IMR-90 (cell line): Measurements from ENCODE around the gene SPP1. TPM values are rescaled to one million over a fixed set of nuclear protein-coding genes. Genes with fewer than 3 reads are reported as not detected.
A peak's percentile ranks its signal among the peaks of the same experiment; 100 is the strongest.

Experiments
- ATAC-seq: fragments of 200-7000 bp; cut with Tn5 transposase; 2 replicates; pipeline ENCODE4 v1.9.1; 2020; ENCODE audit warnings: low read depth, mild to moderate bottlenecking, moderate library complexity
- BruUV-seq: library from RNA; stranded (reverse); fragments of 400-500 nt; replicated peaks from 2 replicates; lab custom pipeline; 2021; lab: Mats Ljungman, UMichigan
- CTCF ChIA-PET: fragments of 300-600 bp; formaldehyde crosslinking; extraction: SDS; loops from one replicate; lab custom pipeline; 2021; ENCODE audit warnings: antibody characterized with exemption; lab: Yijun Ruan, JAX
- POLR2A ChIA-PET: fragments of 300-600 bp; sonication (Branson Sonifier 250); formaldehyde crosslinking; loops from one replicate; lab custom pipeline; 2022; ENCODE audit warnings: antibody characterized with exemption; ENCODE audit not compliant: unreplicated experiment; lab: Charles Lee
- DNase-seq: peaks from one replicate; pipeline ENCODE4 v3.0.0; 2013
- H2AFZ ChIP-seq: replicated peaks from 2 replicates; pipeline ENCODE3; 2013; ENCODE audit warnings: low read length, mild to moderate bottlenecking; ENCODE audit not compliant: poor library complexity
- H2AK5ac ChIP-seq: 2 replicates; pipeline ENCODE4 v1.6.1; 2013; ENCODE audit warnings: low read depth, low read length, inconsistent platforms
- H2AK9ac ChIP-seq: replicated peaks from 2 replicates; pipeline ENCODE3; 2013; ENCODE audit warnings: mild to moderate bottlenecking, low read depth, low read length, moderate library complexity; ENCODE audit not compliant: poor library complexity
- H2BK120ac ChIP-seq: 2 replicates; pipeline ENCODE4 v1.6.1; 2013; ENCODE audit warnings: low read depth, low read length, inconsistent platforms
- H2BK15ac ChIP-seq: 3 replicates; pipeline ENCODE4 v1.6.1; 2013; ENCODE audit warnings: low read depth, low read length, inconsistent platforms
- H2BK20ac ChIP-seq: 2 replicates; pipeline ENCODE4 v1.6.1; 2013; ENCODE audit warnings: low read depth, mild to moderate bottlenecking, inconsistent platforms, low read length, moderate library complexity
- H2BK5ac ChIP-seq: 2 replicates; pipeline ENCODE4 v1.6.1; 2013; ENCODE audit warnings: mild to moderate bottlenecking, low read depth, low read length, inconsistent platforms; ENCODE audit not compliant: poor library complexity, severe bottlenecking
- H3K14ac ChIP-seq: replicated peaks from 2 replicates; pipeline ENCODE4 v1.6.1; 2013; ENCODE audit warnings: low read depth, low read length, inconsistent platforms
- H3K18ac ChIP-seq: 2 replicates; pipeline ENCODE4 v1.6.1; 2013; ENCODE audit warnings: low read depth, low read length, control low read depth
- H3K23ac ChIP-seq: 2 replicates; pipeline ENCODE4 v1.6.1; 2013; ENCODE audit warnings: low read depth, low read length, inconsistent platforms
- H3K27ac ChIP-seq: 2 replicates; pipeline ENCODE4 v1.5.1; 2013; ENCODE audit warnings: mild to moderate bottlenecking, control low read depth, low read length; ENCODE audit not compliant: insufficient read depth
- H3K27me3 ChIP-seq: 2 replicates; pipeline ENCODE4 v1.6.1; 2013; ENCODE audit warnings: low read length; ENCODE audit not compliant: control insufficient read depth, insufficient read depth
- H3K36me3 ChIP-seq: 2 replicates; pipeline ENCODE4 v1.6.1; 2013; ENCODE audit warnings: low read length, mixed read lengths; ENCODE audit not compliant: control insufficient read depth, insufficient read depth
- H3K4ac ChIP-seq: 2 replicates; pipeline ENCODE4 v1.6.1; 2013; ENCODE audit warnings: low read depth, low read length, inconsistent platforms
- H3K4me1 ChIP-seq: 2 replicates; pipeline ENCODE4 v1.6.1; 2013; ENCODE audit warnings: low read length, mixed read lengths; ENCODE audit not compliant: control insufficient read depth, insufficient read depth
- H3K4me2 ChIP-seq: 2 replicates; pipeline ENCODE4 v1.6.1; 2013; ENCODE audit warnings: low read depth, mild to moderate bottlenecking, control low read depth, low read length, moderate library complexity
- H3K4me3 ChIP-seq: 2 replicates; pipeline ENCODE4 v1.5.1; 2013; ENCODE audit warnings: low read depth, mild to moderate bottlenecking, control low read depth, low read length, moderate library complexity; ENCODE audit not compliant: insufficient read depth
- H3K56ac ChIP-seq: 2 replicates; pipeline ENCODE4 v1.6.1; 2013; ENCODE audit warnings: low read length, inconsistent platforms; ENCODE audit not compliant: insufficient read depth; ENCODE audit errors: extremely low read depth
- H3K79me1 ChIP-seq, 2 experiments: 2 replicates each; pipeline ENCODE4 v1.6.1; 2013; ENCODE audit warnings: low read length in 2 of 2, inconsistent platforms in 1 of 2, low read depth in 1 of 2
- H3K9ac ChIP-seq: 2 replicates; pipeline ENCODE4 v1.6.1; 2013; ENCODE audit warnings: low read depth, low read length, control low read depth
- H3K9me1 ChIP-seq: 2 replicates; pipeline ENCODE4 v1.6.1; 2013; ENCODE audit warnings: low read length, inconsistent platforms; ENCODE audit not compliant: insufficient read depth
- H3K9me3 ChIP-seq: 2 replicates; pipeline ENCODE4 v1.6.1; 2013; ENCODE audit warnings: low read length; ENCODE audit not compliant: control insufficient read depth, insufficient read depth
- H4K20me1 ChIP-seq: 2 replicates; pipeline ENCODE4 v1.6.1; 2013; ENCODE audit warnings: low read length, inconsistent platforms; ENCODE audit not compliant: insufficient read depth
- H4K5ac ChIP-seq: 2 replicates; pipeline ENCODE4 v1.6.1; 2013; ENCODE audit warnings: mild to moderate bottlenecking, low read depth, low read length, control low read depth
- H4K8ac ChIP-seq, 2 experiments: 2 replicates each; pipeline ENCODE4 v1.6.1; 2013; ENCODE audit warnings: low read depth in 2 of 2, low read length in 2 of 2, control low read depth in 1 of 2, inconsistent platforms in 1 of 2
- H4K91ac ChIP-seq: 2 replicates; pipeline ENCODE4 v1.6.1; 2013; ENCODE audit warnings: low read depth, low read length, inconsistent platforms; ENCODE audit not compliant: insufficient read depth
- CEBPB ChIP-seq: IDR thresholded peaks from 2 replicates; pipeline ENCODE4 v1.6.1; 2012; ENCODE audit warnings: low read depth, low read length, improper control_type of control experiment
- WGBS, 2 experiments: methylation state at CpG; one replicate each; pipeline versions ENCODE4 v1.1.5 to v1.1.7; 2013; ENCODE audit warnings: missing lambda C conversion rate in 2 of 2; ENCODE audit not compliant: insufficient read length in 1 of 2; ENCODE audit errors: extremely low coverage in 2 of 2; 5-methylcytosine and 5-hydroxymethylcytosine counted together
- dilution Hi-C: fragments of 300-500 bp; cut with HindIII; formaldehyde crosslinking; loops from one replicate; pipeline ENCODE4 v1.14.3; 2018; ENCODE audit warnings: low sequenced_read_pairs; ENCODE audit not compliant: unreplicated experiment
- in situ Hi-C: fragments of 300-500 bp; cut with MboI; formaldehyde crosslinking; loops from 3 replicates; pipeline ENCODE4 v1.14.3; 2019; ENCODE audit warnings: low sequenced_read_pairs, inconsistent platforms, mixed read lengths
- intact Hi-C: fragments of 100-400 bp; cut with micrococcal nuclease; formaldehyde crosslinking; loops from 2 replicates; pipeline ENCODE4 v1.10.0; 2022
- polyA plus RNA-seq, 3 experiments: library from polyadenylated mRNA; depleted of rRNA; stranded (reverse); fragments of >200 nt; gene quantifications; 2 replicates each; pipeline ENCODE4 v1.2.3, GENCODE V29; 2012; ENCODE audit warnings: low replicate concordance in 1 of 3
- total RNA-seq: library from RNA; depleted of rRNA; stranded (reverse); fragments of >200 nt; gene quantifications from 2 replicates; pipeline ENCODE4 v1.2.3, GENCODE V29; 2012
- TF ChIP-seq, protein P1 (sequence below): fragments of 150-350 bp; IDR thresholded peaks from 2 replicates; pipeline ENCODE4 v1.6.1; 2016; ENCODE audit warnings: low read depth, mild to moderate bottlenecking, low read length, moderate library complexity, borderline replicate concordance

The SPP1 gene
- total and polyA plus RNA-seq, 2 of the 4 experiments (the other 2 are of a cell fraction): 0.18 to 0.50 TPM

DNA sequence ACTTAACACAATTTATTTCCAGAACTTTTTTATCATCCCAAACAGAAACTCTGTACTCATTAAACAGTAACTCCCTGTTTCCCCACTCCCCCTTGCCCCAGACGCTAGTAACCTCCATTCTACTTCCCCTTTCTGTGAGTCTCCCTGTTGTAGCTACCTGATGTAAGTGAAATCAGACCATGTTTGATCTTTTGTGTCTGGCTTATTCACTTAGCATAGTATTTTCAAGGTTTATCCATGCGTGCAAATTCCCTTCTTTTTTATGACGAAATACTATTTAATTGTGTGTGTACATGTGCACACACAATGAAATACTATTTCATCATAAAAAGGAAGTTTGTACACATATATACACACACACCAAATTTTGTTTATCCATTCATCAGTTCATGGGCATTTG lies 37.1 kb downstream of the SPP1 start:
- Histone ChIP-seq H3K4me2 (no peak overlapping the region), H3K36me3 (no peaks in the 10 kb centered on the region), H3K4me3 (no peak overlapping the region), H3K14ac (no peak overlapping the region), H4K8ac (peak overlapping the region in 1 of 2 experiments; percentile 43; a peak in 2 of 4 replicates), H2BK5ac (no peak overlapping the region), H2BK15ac (no peak overlapping the region), H3K9me3 (no peaks in the 10 kb centered on the region), H2BK120ac (no peak overlapping the region), H2AK9ac (no peak overlapping the region), H2AK5ac (no peak overlapping the region), H3K27me3 (no peaks in the 10 kb centered on the region), H4K5ac (no peak overlapping the region), H2AFZ (no peak overlapping the region), H3K18ac (no peak overlapping the region), H4K20me1 (peaks cover 32% of the 10 kb centered on the region), H3K9me1 (peaks cover 23% of the 10 kb centered on the region), H3K4ac (0 out of 2 replicates have a peak overlapping the region, but pooled peaks have one; percentile 37), H4K91ac (no peak overlapping the region), H3K9ac (no peak overlapping the region), H2BK20ac (no peak overlapping the region), H3K27ac (no peak overlapping the region), H3K23ac (no peak overlapping the region; the same call in 1 of the 2 replicates), H3K4me1 (peaks cover 18% of the 10 kb centered on the region), H3K79me1 (peaks cover 34 to 56% of the 10 kb centered on the region in 2 experiments), H3K56ac (no peak overlapping the region)
- POLR2A ChIA-PET: no interaction called here
- no peak for ATAC-seq
- dilution Hi-C loops (no loop called here), intact Hi-C loops (loop anchor here (5.0 kb wide), 1 partner anchor 1005 kb away; no protein-coding TSS in a partner anchor), in situ Hi-C loops (no loop called here)
- BruUV-seq: no TSS peak
- no peak for DNase-seq
- CTCF ChIA-PET: no interaction called here
- TF ChIP-seq, protein P1, sequence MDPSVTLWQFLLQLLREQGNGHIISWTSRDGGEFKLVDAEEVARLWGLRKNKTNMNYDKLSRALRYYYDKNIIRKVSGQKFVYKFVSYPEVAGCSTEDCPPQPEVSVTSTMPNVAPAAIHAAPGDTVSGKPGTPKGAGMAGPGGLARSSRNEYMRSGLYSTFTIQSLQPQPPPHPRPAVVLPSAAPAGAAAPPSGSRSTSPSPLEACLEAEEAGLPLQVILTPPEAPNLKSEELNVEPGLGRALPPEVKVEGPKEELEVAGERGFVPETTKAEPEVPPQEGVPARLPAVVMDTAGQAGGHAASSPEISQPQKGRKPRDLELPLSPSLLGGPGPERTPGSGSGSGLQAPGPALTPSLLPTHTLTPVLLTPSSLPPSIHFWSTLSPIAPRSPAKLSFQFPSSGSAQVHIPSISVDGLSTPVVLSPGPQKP: no peak
- TF ChIP-seq CEBPB: peak; percentile 65
- no CpG with 5 or more reads among the region's 3 CpGs for whole genome bisulfite sequencing, 2 experiments
